Measurements from ENCODE around the gene CEP72. TPM values are rescaled to one million over a fixed set of nuclear protein-coding genes. Genes with fewer than 3 reads are reported as not detected.
"Not testable (repeated sequence)": the region's sequence is repeated elsewhere in the genome, so short reads cannot be mapped to it uniquely, and the experiment has no call there.

Gene CEP72
- total RNA-seq, 1 donor from 2014 or later: 7.0 TPM

DNA sequence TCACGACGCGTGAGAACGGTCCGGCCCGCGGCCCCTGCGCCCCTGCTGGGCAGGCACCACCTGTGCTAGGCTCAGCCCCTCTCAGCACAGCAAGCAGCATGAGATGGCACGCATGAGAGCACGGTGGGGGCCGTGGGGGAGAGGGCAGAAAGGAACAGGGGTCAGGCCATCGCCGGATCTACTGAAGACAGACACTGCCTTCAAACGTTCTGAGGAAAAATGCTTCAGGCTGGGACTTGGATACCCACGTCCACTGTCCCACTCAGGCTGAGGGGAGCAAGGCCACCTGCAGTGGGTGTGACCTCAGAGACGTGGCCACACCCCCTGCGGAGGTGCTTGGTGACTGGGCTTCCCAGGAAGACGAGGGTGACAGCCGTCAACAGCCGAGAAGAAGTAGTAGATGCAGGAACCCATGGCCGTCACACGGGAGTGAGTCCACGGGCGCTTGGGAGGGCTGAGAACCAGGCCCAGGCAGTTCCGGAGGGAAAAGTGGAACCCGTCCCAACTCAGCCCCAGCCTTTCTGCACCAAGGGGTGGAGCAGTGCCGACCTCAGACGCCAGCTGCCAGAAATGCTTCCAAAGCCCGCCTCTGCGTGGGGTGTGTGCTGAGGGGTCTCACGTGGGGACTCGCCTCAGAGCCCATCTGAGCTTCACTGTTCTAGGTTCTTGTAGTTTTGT, 68.1 kb downstream of the CEP72 start:
- H3K4me2 ChIP-seq (ENCODE audit: low read length); H3K4me1 ChIP-seq (ENCODE audit: insufficient read depth, low read length); H3K36me3 ChIP-seq (ENCODE audit: insufficient read depth, low read length); H3K27ac Mint-ChIP-seq (ENCODE audit: unreplicated experiment); H4K20me1 ChIP-seq (ENCODE audit: insufficient read depth, low read length); H3K27me3 ChIP-seq (ENCODE audit: insufficient read depth, low read length); H3K4me3 ChIP-seq (ENCODE audit: insufficient read depth, low read depth, low read length); H3K9me3 Mint-ChIP-seq (ENCODE audit: unreplicated experiment); H3K9ac ChIP-seq (ENCODE audit: low read length); H3K4me3 Mint-ChIP-seq (ENCODE audit: unreplicated experiment); DNase-seq (ENCODE audit: low read depth); H3K36me3 Mint-ChIP-seq (ENCODE audit: low read depth, unreplicated experiment); H3K9me3 ChIP-seq (ENCODE audit: insufficient read depth, low read depth, low read length); FAIRE-seq; H3K27ac ChIP-seq (ENCODE audit: low read depth, low read length); H3K79me2 ChIP-seq (ENCODE audit: insufficient read depth, low read length); H2AFZ ChIP-seq (ENCODE audit: low read depth, low read length); H3K4me1 Mint-ChIP-seq (ENCODE audit: low read depth, unreplicated experiment): not testable (repeated sequence)
- peaks cover 12% of the 10 kb centered on the region for H3K27me3 Mint-ChIP-seq (ENCODE audit: low read depth, unreplicated experiment)

- not testable (repeated sequence) for H3K4me1 ChIP-seq (ENCODE audit: insufficient read depth, low read length); H3K9me3 Mint-ChIP-seq (ENCODE audit: unreplicated experiment); H3K79me2 ChIP-seq (ENCODE audit: insufficient read depth, low read length); H4K20me1 ChIP-seq (ENCODE audit: insufficient read depth, low read length); H3K4me3 ChIP-seq (ENCODE audit: insufficient read depth, low read depth, low read length); FAIRE-seq; H3K4me1 Mint-ChIP-seq (ENCODE audit: low read depth, unreplicated experiment); H3K4me3 Mint-ChIP-seq (ENCODE audit: unreplicated experiment); DNase-seq (ENCODE audit: low read depth); H3K27ac Mint-ChIP-seq (ENCODE audit: unreplicated experiment); H3K27ac ChIP-seq (ENCODE audit: low read depth, low read length); H3K9me3 ChIP-seq (ENCODE audit: insufficient read depth, low read depth, low read length); H3K27me3 ChIP-seq (ENCODE audit: insufficient read depth, low read length); H2AFZ ChIP-seq (ENCODE audit: low read depth, low read length); H3K9ac ChIP-seq (ENCODE audit: low read length); H3K4me2 ChIP-seq (ENCODE audit: low read length); H3K36me3 Mint-ChIP-seq (ENCODE audit: low read depth, unreplicated experiment); H3K36me3 ChIP-seq (ENCODE audit: insufficient read depth, low read length)
- peaks cover 12% of the 10 kb centered on the region for H3K27me3 Mint-ChIP-seq (ENCODE audit: low read depth, unreplicated experiment)
Measured at GRCh38 chr5:680836-681235, 68.7 kb downstream of the CEP72 start.

DNA sequence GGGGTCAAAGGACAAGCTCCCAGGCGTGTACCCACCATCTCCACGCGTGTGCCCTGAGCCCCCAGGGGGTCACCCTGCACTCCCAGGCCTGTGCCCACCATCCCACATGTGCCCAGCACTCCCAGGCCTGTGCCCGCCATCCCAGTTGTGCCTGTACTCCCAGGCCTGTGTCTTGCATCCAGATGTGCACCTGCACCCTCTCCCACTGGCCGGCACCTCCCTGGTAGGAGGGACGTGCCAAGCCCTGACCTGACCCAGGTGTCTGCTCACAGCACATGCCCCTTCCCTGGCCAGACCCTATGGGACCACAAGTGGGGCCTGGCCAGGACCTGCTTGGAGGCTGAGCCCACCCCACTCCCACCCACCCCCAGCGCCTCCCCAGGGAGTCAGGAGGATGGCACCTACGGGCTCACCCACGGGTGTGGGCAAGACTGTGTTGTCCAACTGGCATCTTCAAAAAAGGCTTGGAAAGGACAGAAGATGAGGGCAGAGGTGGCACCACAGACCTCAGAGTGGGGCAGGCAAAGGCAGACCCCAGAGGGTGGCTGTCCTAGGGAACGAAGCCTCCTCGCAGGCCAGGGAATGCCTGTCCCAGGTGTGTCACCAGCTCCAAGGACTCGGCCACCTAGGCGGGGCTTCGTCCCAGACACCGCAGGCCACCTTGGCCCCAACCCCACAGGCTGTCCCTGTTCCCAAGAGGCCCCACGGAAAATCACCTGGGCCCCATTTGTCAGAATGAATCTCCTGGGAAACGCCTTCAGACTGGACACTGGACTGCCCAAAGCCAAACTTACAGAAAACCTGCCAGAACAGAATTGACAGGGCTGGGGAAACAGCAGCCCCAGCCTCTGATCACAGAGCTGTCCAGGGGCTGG, 69.4 kb downstream of the CEP72 start:
- not testable (repeated sequence) for H3K9ac ChIP-seq (ENCODE audit: low read length); H3K27ac ChIP-seq (ENCODE audit: low read depth, low read length); FAIRE-seq; DNase-seq (ENCODE audit: low read depth); H2AFZ ChIP-seq (ENCODE audit: low read depth, low read length); H3K4me3 ChIP-seq (ENCODE audit: insufficient read depth, low read depth, low read length); H3K9me3 Mint-ChIP-seq (ENCODE audit: unreplicated experiment); H3K36me3 Mint-ChIP-seq (ENCODE audit: low read depth, unreplicated experiment); H3K9me3 ChIP-seq (ENCODE audit: insufficient read depth, low read depth, low read length); H3K4me3 Mint-ChIP-seq (ENCODE audit: unreplicated experiment); H3K36me3 ChIP-seq (ENCODE audit: insufficient read depth, low read length); H3K4me2 ChIP-seq (ENCODE audit: low read length); H3K4me1 ChIP-seq (ENCODE audit: insufficient read depth, low read length); H3K4me1 Mint-ChIP-seq (ENCODE audit: low read depth, unreplicated experiment); H4K20me1 ChIP-seq (ENCODE audit: insufficient read depth, low read length); H3K27ac Mint-ChIP-seq (ENCODE audit: unreplicated experiment); H3K79me2 ChIP-seq (ENCODE audit: insufficient read depth, low read length); H3K27me3 Mint-ChIP-seq (ENCODE audit: low read depth, unreplicated experiment); H3K27me3 ChIP-seq (ENCODE audit: insufficient read depth, low read length)

- not testable (repeated sequence) for DNase-seq (ENCODE audit: low read depth); H3K9ac ChIP-seq (ENCODE audit: low read length); H4K20me1 ChIP-seq (ENCODE audit: insufficient read depth, low read length); H3K27ac Mint-ChIP-seq (ENCODE audit: unreplicated experiment); H3K9me3 ChIP-seq (ENCODE audit: insufficient read depth, low read depth, low read length); H3K36me3 Mint-ChIP-seq (ENCODE audit: low read depth, unreplicated experiment); H3K27me3 Mint-ChIP-seq (ENCODE audit: low read depth, unreplicated experiment); H3K4me2 ChIP-seq (ENCODE audit: low read length); H3K4me1 ChIP-seq (ENCODE audit: insufficient read depth, low read length); H3K4me1 Mint-ChIP-seq (ENCODE audit: low read depth, unreplicated experiment); H3K27ac ChIP-seq (ENCODE audit: low read depth, low read length); FAIRE-seq; H3K27me3 ChIP-seq (ENCODE audit: insufficient read depth, low read length); H3K9me3 Mint-ChIP-seq (ENCODE audit: unreplicated experiment); H3K79me2 ChIP-seq (ENCODE audit: insufficient read depth, low read length); H3K4me3 Mint-ChIP-seq (ENCODE audit: unreplicated experiment); H3K4me3 ChIP-seq (ENCODE audit: insufficient read depth, low read depth, low read length); H2AFZ ChIP-seq (ENCODE audit: low read depth, low read length); H3K36me3 ChIP-seq (ENCODE audit: insufficient read depth, low read length)
Measured at GRCh38 chr5:682216-682615, 70.1 kb downstream of the CEP72 start.

DNA sequence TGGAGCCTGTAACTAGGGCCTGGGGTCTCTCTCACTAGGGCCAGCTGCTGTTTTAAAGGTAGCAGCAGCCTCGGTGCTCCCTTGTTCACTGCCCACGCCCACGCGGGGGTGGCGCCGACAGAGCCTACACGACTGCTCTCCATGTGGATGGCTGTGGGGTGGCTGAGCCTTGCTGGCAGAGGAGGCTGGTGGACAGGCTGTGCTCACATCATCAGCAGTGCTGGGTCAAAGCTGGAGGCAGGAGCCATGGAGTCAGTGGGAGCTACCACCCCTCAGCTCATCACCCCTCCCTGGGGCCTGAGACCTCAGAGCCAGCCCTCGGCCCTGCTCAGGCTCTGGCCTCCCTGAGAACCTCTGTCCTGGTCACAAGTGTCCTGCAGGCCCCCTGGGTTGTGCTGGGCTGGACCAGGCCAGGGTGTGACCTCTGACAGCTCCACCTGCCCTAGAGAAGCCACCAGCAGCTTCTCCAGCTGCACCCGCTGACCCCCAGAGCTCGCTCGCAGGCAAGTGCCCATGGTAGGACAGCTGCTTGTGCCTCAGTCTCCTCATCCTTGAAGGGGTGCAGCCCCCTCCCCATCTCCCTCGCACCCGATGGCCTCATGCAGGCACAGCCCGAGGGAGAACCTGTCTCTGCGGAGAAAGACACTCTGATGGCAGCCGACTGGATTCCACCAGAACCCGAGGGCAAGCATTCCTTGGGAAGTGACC, 70.7 kb downstream of the CEP72 start:
- not testable (repeated sequence) for H3K4me1 Mint-ChIP-seq (ENCODE audit: low read depth, unreplicated experiment); H3K4me3 Mint-ChIP-seq (ENCODE audit: unreplicated experiment); H3K79me2 ChIP-seq (ENCODE audit: insufficient read depth, low read length); H3K27ac Mint-ChIP-seq (ENCODE audit: unreplicated experiment); H3K27me3 ChIP-seq (ENCODE audit: insufficient read depth, low read length); H3K27me3 Mint-ChIP-seq (ENCODE audit: low read depth, unreplicated experiment); H3K4me3 ChIP-seq (ENCODE audit: insufficient read depth, low read depth, low read length); DNase-seq (ENCODE audit: low read depth); H3K36me3 ChIP-seq (ENCODE audit: insufficient read depth, low read length); H3K9me3 Mint-ChIP-seq (ENCODE audit: unreplicated experiment); H3K9me3 ChIP-seq (ENCODE audit: insufficient read depth, low read depth, low read length); H2AFZ ChIP-seq (ENCODE audit: low read depth, low read length); FAIRE-seq; H4K20me1 ChIP-seq (ENCODE audit: insufficient read depth, low read length); H3K4me2 ChIP-seq (ENCODE audit: low read length); H3K9ac ChIP-seq (ENCODE audit: low read length); H3K27ac ChIP-seq (ENCODE audit: low read depth, low read length); H3K36me3 Mint-ChIP-seq (ENCODE audit: low read depth, unreplicated experiment); H3K4me1 ChIP-seq (ENCODE audit: insufficient read depth, low read length)

Measured in astrocyte (in vitro differentiated cells and primary cell).